ENCODE measurements around the gene SCAF11. TPM values are rescaled to one million over a fixed set of nuclear protein-coding genes. Genes with fewer than 3 reads are reported as not detected.

The SCAF11 gene
- total RNA-seq, 4 donors from 2014 or later: 56.7 to 181 (median 101) TPM

GRCh38 chr12:45994736-45995135 is 4.4 kb upstream of the SCAF11 start:
- Histone ChIP-seq H3K27ac (no peak overlapping the region), H3K36me3 (no peaks in the 10 kb centered on the region), H3K9me3 (no peaks in the 10 kb centered on the region), H3K4me3 (no peak overlapping the region), H3K27me3 (no peaks in the 10 kb centered on the region), H3K4me1 (peaks cover 0 to 14% (median 0%) of the 10 kb centered on the region in 4 donors)
- in situ Hi-C loops (cut with MboI; ENCODE audit: low pct_ligation_motif_present in 1 of 4, low pct_unique_long_range_greater_than_20kb in 1 of 4, low sequenced_read_pairs in 3 of 4): no loop called here
- DNase-seq: no peak
- no peak for TF ChIP-seq CTCF (IDR thresholded peaks at IDR 0.05)
- no peak for TF ChIP-seq POLR2A (IDR thresholded peaks at IDR 0.05)
- no peak for TF ChIP-seq EP300 (IDR thresholded peaks at IDR 0.05; ENCODE audit: low read depth)
- no peak for TF ChIP-seq POLR2AphosphoS5 (IDR thresholded peaks at IDR 0.05)
- intact Hi-C loops (cut with DNase I; ENCODE audit: low total_unique reads): no loop called here
- WGBS, 2 donors (ENCODE audit: low coverage in 1 of 2): 52 to 60% methylated on average over 2 of the region's 2 CpGs

GRCh38 chr12:45991284-45992249 is 1.2 kb upstream of the SCAF11 start:
- peak; percentile 77 for DNase-seq
- Histone ChIP-seq H3K4me3 (peak overlapping the region; percentile 29 to 83 (median 58)), H3K36me3 (no peaks in the 10 kb centered on the region), H3K9me3 (no peaks in the 10 kb centered on the region), H3K27ac (peak overlapping the region; percentile 94 to 99 (median 98)), H3K27me3 (no peaks in the 10 kb centered on the region), H3K4me1 (peaks cover 17 to 40% (median 23%) of the 10 kb centered on the region in 4 donors)
- WGBS, 2 donors (ENCODE audit: low coverage in 1 of 2): 0% methylated on average over 20 to 71 of the region's 71 CpGs
- intact Hi-C loops (cut with DNase I; ENCODE audit: low total_unique reads) (no loop called here), in situ Hi-C loops (cut with MboI; ENCODE audit: low pct_ligation_motif_present in 1 of 4, low pct_unique_long_range_greater_than_20kb in 1 of 4, low sequenced_read_pairs in 3 of 4) (no loop called here)
- TF ChIP-seq POLR2AphosphoS5 (IDR thresholded peaks at IDR 0.05): peak; percentile 67 to 89 (median 82)
- TF ChIP-seq POLR2A (IDR thresholded peaks at IDR 0.05): peak; percentile 91
- TF ChIP-seq CTCF (IDR thresholded peaks at IDR 0.05): no peak

- no peaks in the 10 kb centered on the region for H3K36me3 ChIP-seq
- intact Hi-C loops (cut with DNase I; ENCODE audit: low total_unique reads) (no loop called here), in situ Hi-C loops (cut with MboI; ENCODE audit: low pct_ligation_motif_present in 1 of 4, low pct_unique_long_range_greater_than_20kb in 1 of 4, low sequenced_read_pairs in 3 of 4) (no loop called here)
- WGBS, 2 donors (ENCODE audit: low coverage in 1 of 2): 0 to 1% methylated on average over 2 to 33 of the region's 71 CpGs
- peak overlapping the region; percentile 94 to 99 (median 98) for H3K27ac ChIP-seq
- peak; percentile 81 for DNase-seq
- TF ChIP-seq POLR2AphosphoS5 (IDR thresholded peaks at IDR 0.05) (peak in 2 of 3 donors; percentile 62 to 67), EP300 (IDR thresholded peaks at IDR 0.05; ENCODE audit: low read depth) (no peak), POLR2A (IDR thresholded peaks at IDR 0.05) (no peak), CTCF (IDR thresholded peaks at IDR 0.05) (no peak)
- H3K4me3 ChIP-seq: peak overlapping the region; percentile 65 to 85 (median 76)
- H3K9me3 ChIP-seq: no peaks in the 10 kb centered on the region
- no peaks in the 10 kb centered on the region for H3K27me3 ChIP-seq
- H3K4me1 ChIP-seq: peaks cover 17 to 57% (median 26%) of the 10 kb centered on the region in 4 donors
These were observed 480 bp downstream of the SCAF11 start for GRCh38 chr12:45989721-45990467.

GRCh38 chr12:45989287-45989686 is 1.1 kb downstream of the SCAF11 start:
- Histone ChIP-seq H3K9me3 (no peaks in the 10 kb centered on the region), H3K4me1 (peaks cover 17 to 63% (median 26%) of the 10 kb centered on the region in 4 donors), H3K4me3 (peak overlapping the region; percentile 65 to 85 (median 76)), H3K27me3 (no peaks in the 10 kb centered on the region), H3K27ac (peak overlapping the region; percentile 94 to 99 (median 98)), H3K36me3 (no peaks in the 10 kb centered on the region)
- DNase-seq: no peak
- intact Hi-C loops (cut with DNase I; ENCODE audit: low total_unique reads) (no loop called here), in situ Hi-C loops (cut with MboI; ENCODE audit: low pct_ligation_motif_present in 1 of 4, low pct_unique_long_range_greater_than_20kb in 1 of 4, low sequenced_read_pairs in 3 of 4) (no loop called here)
- 2 to 5% methylated on average over 8 to 10 of the region's 10 CpGs for WGBS, 2 donors (ENCODE audit: low coverage in 1 of 2)
- peak in 1 of 5 experiments; percentile 8 for TF ChIP-seq CTCF (IDR thresholded peaks at IDR 0.05)
- no peak for TF ChIP-seq EP300 (IDR thresholded peaks at IDR 0.05; ENCODE audit: low read depth)
- no peak for TF ChIP-seq POLR2AphosphoS5 (IDR thresholded peaks at IDR 0.05)

Data from transverse colon (tissue), 4 donors.